ENCODE results near the gene CLIC4.

The CLIC4 gene

DNA sequence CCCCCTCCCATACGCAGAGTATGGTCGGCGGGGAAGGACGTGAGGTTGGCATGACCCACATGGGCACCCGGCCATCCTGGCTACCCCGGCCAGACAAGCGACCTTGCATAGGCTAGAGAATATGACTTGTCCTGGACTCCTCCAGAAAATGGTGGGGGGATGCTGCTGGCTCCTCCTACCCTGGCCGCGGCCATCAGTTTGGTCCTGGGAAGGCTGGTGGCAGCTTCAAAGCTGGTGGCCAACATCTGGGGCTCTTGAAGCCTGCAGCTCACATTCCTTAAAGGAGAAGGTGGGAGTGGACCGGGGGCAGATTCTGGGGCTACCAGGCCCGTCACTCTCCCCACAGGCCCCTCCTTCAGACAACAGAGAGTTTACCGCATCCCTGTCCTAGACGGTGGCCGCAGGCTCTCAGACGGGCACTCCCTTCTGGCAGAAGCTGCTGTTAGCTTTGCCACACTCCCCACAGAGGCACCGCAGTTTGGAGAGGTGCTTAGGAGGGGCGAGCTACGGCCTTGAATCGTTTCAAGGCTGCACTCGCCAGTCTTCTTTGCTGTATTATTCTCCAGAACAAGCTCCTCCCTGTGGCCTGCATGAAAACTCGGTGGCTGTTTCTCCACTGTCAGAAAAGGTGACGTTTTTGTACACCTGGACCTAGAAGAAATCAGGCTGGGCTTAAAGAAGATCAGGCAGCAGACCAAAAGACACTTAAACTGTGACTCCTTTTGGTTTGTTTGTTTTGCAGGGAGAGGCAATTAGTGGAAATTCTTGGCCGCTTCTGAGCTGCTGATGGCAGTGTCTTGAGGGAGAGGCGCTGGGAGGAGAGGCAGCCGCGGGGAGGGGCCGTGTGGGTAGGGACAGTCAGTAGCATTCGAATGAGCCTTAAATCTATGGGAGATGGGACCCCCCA lies 116.8 kb downstream of the CLIC4 start:
- no peak for DNase-seq (ENCODE audit: low spot score)

DNA sequence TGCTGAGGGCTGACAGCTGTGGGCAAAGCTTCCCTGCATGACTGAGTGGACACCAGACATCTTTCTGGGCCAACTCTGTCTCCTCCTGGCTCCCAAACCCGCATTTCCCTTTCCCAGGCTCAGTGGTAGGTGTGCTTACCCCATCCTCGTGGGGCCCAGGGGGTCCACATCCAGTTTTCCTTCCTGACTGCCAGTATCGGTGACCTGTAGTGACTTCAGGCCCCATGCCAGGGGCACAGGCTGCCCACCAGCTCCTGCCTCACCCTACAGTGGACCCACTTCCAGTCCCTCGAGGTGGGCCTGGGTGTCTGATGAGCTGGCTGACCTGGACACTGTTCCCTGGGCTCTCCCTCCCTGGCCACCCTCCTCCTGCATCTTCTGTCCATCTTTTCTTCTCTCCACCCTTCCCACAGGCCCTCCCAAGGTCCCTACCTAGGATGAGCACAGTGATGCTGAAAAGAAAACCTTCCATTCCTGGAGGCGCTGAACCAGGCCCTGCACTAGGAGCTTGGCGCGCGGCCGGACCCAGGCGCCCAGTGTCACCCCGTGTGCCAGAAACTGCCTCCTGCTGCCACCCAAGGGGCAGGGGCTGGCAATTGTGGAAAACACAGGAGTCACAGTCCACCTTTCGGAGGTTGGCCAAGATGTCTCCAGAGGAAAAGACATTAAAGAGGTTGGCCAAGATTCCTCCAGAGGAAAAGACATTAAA lies 117.7 kb downstream of the CLIC4 start:
- DNase-seq (ENCODE audit: low spot score), result no peak

DNA sequence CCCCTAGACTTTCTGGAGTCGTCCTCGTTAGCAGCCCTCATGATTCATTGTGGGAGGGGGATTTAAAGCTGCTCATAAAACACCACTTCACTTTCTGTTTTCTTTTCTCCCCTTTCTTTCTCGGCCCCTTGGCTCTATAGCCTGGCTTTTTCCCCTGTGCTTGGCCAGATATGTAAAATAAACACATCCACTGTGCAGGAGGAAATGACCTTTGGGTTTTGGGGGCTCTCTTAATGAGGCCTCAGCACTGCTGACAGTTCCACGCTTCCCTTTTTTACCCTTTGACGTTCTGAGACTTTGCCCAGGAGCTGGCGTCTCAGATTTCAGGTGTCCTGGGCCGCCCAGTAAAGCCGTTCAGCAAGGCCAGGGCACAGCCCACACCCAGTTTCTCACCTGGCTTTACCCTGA lies 119.1 kb downstream of the CLIC4 start:
- no peak for DNase-seq (ENCODE audit: low spot score)

DNA sequence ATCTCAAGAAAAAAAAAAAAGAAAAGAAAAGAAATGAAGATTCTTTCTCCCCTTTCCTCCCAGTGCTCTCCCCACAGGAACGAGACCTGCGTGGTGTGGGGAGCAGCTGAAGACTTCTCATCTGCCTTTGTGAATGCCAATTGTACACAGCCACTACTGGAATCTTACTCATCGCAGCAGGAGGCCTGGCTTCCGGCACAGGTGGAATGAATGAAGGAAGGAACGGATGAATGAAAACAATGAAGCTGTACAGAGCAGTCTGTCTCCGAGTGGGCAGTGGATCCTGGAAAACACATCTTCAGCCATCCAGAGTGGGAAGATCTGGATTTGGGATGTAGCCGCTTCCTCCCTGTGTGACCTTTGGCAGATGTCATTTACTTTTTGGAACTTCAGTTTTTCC lies 119.9 kb downstream of the CLIC4 start:
- no peak for DNase-seq (ENCODE audit: low spot score)

DNA sequence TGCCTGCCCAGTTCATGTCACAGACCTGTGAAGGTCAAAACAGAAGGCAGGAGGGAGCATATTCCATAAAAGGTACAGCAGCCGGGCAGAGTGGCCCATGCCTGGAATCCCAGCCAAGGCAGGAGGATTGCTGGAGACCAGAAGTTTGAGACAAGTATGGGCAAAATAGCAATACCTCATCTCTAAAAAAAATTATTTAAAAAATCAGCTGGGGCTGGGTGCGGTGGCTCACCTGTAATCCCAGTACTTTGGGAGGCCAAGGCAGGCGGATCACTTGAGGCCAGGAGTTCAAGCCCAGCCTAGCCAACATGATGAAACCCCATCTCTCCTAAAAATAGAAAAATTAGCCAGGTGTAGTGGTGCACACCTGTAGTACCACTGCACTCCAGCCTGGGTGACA lies 120.3 kb downstream of the CLIC4 start:
- no peak for DNase-seq (ENCODE audit: low spot score)

DNA sequence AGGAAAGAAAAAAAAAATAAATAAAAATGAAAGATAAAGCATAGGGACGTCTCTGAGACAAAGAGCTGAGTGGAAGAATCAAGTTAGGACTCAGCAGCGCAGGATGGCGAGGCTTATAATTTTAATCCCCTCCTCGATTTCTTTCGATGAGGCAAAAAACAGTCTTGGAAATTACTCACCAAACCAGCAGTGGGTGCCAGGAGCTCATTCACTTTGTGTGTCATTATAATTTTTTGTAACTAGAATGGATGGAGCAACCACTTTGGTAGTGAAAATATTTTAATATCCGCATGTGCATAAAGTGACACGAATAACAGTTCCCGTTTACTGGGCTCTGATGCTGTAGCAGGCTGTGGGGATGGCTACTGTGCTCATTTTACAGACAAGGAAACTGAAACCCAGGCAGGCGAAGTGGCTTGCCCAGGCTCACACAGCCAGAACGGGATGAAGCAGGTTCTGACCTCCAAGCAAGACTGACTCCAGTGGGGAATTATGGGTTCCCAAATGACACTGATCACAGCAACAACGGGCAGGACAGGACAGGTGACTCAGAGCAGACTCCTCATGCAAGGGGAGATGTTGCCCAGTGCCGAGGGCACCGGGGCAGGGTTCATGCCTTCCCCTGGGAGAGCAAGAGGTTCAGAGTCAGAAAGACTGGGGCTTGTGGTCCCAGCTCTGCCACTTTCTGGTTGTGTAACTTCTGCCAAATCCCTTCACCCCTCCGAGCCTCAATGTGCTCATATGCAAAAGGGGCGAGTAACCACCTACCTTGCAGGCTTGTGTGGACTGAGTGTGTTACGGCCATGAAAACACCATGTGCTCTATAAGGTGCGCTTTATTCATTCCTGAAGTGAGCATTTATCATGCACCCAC lies 121.2 kb downstream of the CLIC4 start:
- DNase-seq (ENCODE audit: low spot score), result no peak

DNA sequence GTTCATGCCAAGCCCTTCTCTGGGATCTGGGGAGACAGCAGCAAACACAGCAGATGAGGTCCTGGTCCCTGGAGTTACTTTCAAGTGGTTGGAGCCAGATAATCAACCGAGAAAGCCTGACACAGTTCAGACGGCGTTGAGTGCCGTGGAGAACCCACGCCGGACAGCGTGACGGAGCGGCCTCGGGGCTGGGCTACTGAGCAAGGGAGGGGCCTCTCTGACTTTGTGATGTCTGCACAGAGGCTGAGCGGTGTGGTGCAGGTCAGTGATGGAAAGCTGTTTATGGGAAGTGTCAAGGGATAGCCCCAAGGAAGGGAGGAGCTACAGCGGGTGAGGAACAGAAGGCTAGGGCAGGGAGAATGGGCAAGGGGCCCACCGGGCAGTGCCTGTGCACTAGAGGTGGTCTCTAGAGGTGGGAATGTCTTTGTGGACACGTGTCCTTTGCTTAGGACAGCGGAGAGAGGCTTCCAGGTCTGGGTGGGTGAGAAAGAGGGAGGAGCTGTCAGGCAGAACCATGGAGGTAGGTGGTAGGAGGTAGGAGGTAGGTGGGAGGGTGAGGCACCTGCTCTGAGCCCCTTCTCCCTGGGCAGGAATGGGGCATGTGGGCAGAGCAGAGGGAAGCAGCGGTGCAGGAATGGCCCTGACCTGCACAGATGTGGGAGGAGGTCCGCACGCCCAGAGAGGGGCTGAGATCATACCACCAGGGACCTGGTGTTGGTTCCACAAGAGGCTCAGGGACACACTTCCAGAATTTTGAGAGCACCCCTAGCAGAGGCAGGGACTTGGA lies 122.0 kb downstream of the CLIC4 start:
- no peak for DNase-seq (ENCODE audit: low spot score)

DNA sequence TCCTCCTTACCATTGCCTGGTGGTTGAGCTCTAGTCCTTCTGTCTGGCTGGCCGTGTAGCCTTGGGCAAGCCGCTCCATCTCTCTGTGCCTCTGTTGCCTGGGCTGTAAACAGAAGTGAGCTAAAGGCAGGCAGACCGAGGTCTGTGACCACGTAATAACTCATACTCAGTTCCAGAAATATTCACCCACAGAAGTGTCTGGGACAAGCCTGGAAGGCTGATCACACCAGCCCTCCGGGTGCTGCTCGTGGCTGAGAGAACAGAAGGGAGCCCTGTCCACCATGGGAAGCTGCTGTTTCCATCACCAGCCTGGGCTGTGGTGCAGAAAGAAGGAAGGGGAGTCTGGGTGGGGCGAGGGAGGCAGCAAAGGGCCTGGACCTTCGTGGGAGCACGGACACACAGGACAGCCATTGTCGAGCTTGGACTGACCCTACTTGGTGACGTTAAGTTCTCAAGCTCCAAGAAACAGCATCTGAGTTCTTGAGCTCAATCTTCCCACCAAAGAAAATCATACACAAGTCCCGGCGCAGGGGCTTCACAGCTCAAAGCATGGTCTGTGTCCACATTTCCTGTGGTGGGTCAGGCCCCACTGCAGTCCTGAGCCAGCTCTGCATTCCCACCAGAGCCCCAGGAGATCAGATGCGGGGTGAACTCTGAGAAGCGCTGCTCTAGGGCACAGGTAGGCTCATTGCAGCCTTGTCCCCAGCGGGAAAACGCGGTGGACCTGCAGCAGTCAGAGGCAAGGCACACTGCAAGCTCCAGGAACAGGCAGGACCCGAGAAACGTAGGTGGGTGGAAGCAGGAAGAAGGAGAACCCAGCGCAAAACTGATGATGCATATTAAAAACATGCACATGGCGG lies 123.0 kb downstream of the CLIC4 start:
- no peak for DNase-seq (ENCODE audit: low spot score)

DNA sequence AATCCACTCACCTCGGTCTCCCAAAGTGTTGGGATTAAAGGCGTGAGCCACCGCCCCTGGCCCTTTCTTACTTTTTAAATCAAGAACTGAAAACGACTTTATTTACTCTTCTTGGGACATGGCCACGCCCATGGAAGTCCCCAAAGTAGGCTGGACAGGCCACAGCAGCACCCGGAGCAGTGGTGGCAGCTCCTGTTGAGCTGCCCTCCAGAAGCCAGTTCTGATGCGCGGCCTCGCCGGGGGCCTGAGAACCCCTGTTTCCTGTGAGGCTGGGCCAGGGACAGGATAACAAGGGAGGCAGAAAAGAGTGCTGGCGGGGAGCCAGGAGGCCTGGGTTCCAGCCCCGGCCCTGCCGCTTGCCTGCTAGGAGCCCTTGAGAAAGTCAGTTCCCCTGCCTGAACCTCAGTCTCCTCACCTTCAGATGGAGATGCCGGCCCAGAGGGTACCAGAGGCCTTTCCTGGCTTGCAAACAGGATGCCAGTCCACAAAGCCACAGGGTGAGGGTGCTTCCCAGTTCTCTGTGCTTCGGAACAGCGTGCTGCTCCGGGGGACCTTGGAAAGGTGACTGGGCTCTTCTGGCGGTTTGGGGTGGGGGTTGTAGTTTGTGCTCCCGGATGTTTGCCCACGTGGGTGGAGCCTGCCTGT lies 125.4 kb downstream of the CLIC4 start:
- DNase-seq (ENCODE audit: low spot score), result no peak

DNA sequence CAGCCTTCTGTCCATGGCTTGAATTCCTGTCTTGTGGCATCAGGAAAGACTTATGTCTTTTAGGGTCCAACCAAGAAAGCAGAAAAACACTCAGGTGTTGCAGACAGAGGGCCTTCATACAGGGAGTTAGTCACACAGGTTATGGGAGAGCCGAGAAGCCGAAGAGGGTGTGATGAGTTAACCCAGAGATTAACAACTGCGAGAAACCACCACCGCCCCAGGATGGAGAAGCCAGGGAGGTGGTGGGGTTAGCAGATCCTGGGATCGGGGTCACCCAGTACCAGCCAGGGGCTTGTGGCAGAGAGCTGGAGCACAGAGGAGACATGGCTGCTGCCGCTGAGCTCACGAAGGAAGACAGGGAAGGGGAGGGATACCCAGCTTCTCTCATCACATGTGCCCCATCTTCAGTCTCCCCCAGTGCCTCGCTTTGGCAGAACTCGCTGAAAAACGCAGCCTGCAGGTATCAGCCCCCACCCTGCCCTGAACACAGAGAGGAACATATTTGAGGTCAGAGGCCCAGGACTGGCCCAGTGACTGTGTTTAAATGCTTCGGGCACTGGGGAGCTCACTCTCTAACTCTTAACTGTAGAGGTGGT lies 126.2 kb downstream of the CLIC4 start:
- DNase-seq (ENCODE audit: low spot score), result no peak

DNA sequence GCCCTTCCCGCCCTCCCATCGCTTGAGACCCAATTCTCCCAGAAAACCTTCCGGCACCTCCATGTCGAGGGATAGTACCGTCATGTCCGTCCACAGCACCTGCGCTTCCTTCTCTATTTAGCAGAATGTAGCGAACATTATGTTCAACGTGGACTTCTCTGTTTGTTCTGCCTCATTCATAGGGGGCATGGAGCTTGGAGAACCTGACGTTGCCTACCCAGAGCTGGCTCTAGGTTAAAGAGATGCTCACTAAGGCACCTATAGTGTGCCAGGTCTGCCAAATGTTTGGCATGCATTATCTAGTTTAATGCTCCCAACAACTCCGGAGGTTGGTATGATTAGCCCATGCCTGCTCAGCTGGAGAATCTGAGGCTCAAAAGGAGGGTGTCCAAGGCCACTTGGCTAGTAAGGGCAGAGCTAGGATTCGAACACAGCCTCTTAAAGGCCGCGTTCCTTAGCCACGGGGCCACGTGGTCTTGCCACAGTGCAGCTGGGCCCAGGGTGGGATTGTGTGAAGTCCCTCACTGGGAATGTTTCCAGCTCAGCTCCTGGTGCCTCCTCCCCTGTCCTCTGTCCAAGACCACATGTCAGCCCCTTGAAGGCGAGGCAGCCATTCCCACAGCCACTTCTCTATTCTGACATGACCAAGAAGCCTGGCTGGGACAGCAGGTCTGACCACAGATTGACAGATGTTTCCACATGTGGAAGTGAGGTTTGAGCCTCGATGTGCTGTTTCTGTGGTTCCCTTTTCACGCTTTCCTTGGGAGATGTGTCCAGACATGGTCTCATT lies 127.0 kb downstream of the CLIC4 start:
- no peak for DNase-seq (ENCODE audit: low spot score)

DNA sequence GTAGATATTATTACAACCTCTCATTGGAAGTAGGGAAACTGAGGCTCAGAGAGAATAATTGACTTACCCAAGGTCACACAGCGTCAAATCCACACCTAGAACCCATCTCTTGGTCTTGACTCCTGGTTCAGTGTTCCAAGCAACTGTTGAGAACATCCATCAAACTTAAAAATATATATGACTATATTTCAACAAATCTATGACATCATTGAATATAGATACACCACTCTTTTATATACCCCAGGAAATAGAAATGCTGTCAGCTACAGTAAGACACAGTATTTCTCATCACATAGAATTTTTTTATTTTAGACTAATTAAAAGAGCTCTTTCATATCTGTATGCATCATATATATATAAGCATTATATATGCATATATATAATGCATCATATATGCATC lies 127.9 kb downstream of the CLIC4 start:
- no peak for DNase-seq (ENCODE audit: low spot score)

DNA sequence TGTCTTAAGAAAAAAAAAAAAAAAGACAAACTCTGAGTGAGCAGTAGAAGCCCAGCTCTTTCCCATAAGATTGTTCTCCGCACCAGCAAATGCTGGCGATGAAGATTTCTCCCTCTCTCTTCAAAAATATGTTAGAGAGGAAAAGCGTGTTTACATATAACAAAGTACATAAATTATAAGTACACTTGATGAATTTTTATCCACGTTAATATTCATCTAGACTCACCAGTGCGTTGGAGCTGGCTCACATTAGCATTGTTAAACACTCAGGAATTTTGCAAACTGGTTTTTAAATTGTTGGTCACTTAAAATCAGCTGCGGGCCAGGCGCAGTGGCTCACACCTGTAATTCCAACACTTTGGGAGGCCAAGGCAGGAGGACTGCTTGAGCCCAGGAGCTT lies 128.8 kb downstream of the CLIC4 start:
- no peak for DNase-seq (ENCODE audit: low spot score)

DNA sequence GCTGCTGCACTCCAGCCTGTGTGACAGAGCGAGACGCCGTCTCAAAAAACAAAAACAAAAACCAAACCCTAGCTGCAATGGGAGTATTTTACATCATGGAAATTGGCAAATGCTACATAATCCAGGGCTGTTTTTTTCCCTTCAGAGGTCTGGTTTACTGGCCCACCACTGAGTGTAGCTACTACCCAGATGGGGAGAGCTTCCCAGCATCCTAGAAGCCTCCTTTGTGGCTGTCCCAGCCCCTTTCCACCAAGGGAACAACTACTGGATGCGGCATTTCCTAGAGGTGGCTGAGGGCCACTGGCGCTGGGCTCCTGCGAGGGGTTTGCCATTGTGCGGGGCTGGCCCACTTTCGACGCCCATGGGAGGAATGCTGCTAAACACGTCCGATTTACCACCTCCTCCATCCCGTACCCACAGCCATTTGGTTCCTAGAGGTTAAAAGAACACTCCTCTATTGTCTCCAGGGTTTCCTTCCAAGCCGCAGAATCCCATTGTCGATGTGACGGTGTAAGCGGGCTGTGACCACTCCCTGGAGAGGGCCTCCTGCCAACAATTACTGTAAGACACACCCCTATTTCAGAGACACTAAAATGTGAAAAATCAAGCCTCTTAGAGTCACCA lies 129.5 kb downstream of the CLIC4 start:
- no peak for DNase-seq (ENCODE audit: low spot score)

DNA sequence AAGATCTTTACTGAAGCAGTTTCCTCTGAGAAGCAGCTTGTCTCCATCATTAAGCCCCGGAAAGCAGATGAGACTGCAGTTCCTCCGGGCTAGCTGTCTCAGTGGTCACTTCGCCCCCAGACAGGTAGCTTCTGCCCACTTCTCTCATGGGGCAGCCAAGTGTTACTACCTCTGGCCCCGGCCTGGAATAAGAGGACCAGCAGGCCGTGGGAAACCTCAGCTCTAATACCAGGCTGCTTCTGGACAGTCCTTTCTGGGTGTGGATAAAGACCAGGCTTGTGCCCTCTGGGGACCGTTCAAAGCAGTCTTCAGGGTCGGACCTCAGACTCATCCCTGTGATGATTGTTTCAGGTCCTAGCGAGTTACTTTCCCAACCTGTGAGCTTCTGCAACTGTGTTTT lies 130.0 kb downstream of the CLIC4 start:
- DNase-seq (ENCODE audit: low spot score), result no peak

DNA sequence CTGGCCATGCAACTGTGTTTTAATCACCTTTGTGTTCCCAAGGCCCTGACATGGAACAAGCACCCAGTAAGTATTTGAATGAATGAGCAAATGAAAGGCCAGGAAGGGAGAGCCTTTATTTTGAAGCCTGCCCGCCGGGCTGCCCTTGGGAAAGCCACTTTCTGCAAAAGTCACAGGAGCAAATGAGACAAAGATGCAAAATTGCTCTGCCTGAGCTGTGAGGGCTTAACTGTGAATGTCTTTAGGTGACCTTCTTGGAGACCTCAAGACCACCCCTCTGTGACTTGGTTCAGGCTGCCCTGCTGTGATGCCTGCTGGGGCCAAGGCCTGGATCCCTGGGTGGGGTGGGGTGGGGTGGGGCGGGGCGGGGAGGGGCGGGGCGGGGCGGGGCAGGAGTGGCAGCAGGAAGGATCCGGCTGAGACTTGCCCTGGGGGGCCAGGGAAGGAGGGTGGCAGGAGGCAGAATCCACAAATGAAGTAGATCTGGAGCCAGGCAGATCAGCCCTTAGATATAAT lies 130.8 kb downstream of the CLIC4 start:
- no peak for DNase-seq (ENCODE audit: low spot score)

DNA sequence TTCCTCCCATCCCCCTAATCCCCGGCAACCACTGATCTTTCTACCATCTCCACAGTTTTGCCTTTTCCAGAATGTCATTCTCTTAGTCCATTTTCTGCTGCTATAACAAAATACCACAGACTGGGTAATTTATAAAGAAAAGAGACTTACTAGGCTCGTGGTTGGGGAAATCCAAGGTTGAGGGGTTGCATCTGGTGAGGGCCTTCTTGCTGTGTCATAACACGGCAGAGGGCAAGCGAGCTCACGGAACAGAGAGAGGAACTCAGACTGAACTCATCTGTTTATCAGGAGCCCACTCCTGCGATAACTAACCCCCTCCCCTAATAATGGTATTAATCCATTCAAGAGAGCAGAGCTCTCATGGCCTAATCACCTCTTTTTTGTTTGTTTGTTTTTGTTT lies 132.8 kb downstream of the CLIC4 start:
- DNase-seq (ENCODE audit: low spot score), result no peak
